Measurements from ENCODE around the gene MEGF11.

- TF ChIP-seq JUND (IDR thresholded peaks at IDR 0.05) (no peak), ZFX (IDR thresholded peaks at IDR 0.05) (no peak), CTCF (IDR thresholded peaks at IDR 0.05 in 2 of 3, conservative IDR thresholded peaks at IDR 0.05 in 1 of 3; ENCODE audit: borderline replicate concordance in 1 of 3, insufficient read depth in 1 of 3, low read depth in 2 of 3, low read length in 2 of 3) (no peak), REST (IDR thresholded peaks at IDR 0.05; ENCODE audit: low read depth) (no peak), TCF7L2 (IDR thresholded peaks at IDR 0.05; ENCODE audit: borderline replicate concordance, extremely low read depth, insufficient read depth, insufficient read length) (no peak)
These were observed 335.6 kb downstream of the MEGF11 start for GRCh38 chr15:65917936-65918335.
